Liver (tissue), 9 donors: ENCODE results near the gene CSPG5. TPM values are rescaled to one million over a fixed set of nuclear protein-coding genes. Genes with fewer than 3 reads are reported as not detected.

Experiments
- DNase-seq: peaks from one replicate; pipeline ENCODE4 v3.0.0-alpha.2; 2017; ENCODE audit warnings: low spot score
- H3K27ac ChIP-seq, 2 donors: one replicate each; pipeline ENCODE4 v1.7.0; 2013; ENCODE audit warnings: inconsistent platforms in 2 of 2, low read length in 2 of 2, control low read depth in 1 of 2, low read depth in 1 of 2, mild to moderate bottlenecking in 1 of 2
- H3K27me3 ChIP-seq, 4 donors: one replicate each; pipeline versions ENCODE4 v1.6.1 to v1.7.0; 2013; ENCODE audit warnings: low read length in 3 of 4, inconsistent platforms in 1 of 4, mild to moderate bottlenecking in 1 of 4, moderate library complexity in 1 of 4; ENCODE audit not compliant: control insufficient read depth in 4 of 4, insufficient read depth in 4 of 4
- H3K36me3 ChIP-seq, 4 donors: one replicate each; pipeline versions ENCODE4 v1.6.1 to v1.7.0; 2013; ENCODE audit warnings: low read length in 3 of 4, mild to moderate bottlenecking in 3 of 4, low read depth in 1 of 4, moderate library complexity in 1 of 4; ENCODE audit not compliant: control insufficient read depth in 4 of 4, insufficient read depth in 3 of 4
- H3K4me1 ChIP-seq, 4 donors: one replicate each; pipeline versions ENCODE4 v1.6.1 to v1.7.0; 2013; ENCODE audit warnings: low read length in 3 of 4, mild to moderate bottlenecking in 3 of 4, moderate library complexity in 1 of 4; ENCODE audit not compliant: control insufficient read depth in 4 of 4, insufficient read depth in 4 of 4
- H3K4me3 ChIP-seq, 3 donors: one replicate each; pipeline versions ENCODE4 v1.6.1 to v1.7.0; 2013; ENCODE audit warnings: low read length in 3 of 3, control low read depth in 1 of 3, low read depth in 1 of 3, mild to moderate bottlenecking in 1 of 3
- H3K9ac ChIP-seq, 2 donors: one replicate each; pipeline ENCODE4 v1.7.0; 2013; ENCODE audit warnings: low read length in 2 of 2, mild to moderate bottlenecking in 2 of 2, moderate library complexity in 2 of 2, control low read depth in 1 of 2, low read depth in 1 of 2
- H3K9me3 ChIP-seq, 4 donors: one replicate each; pipeline versions ENCODE4 v1.6.1 to v1.7.0; 2013; ENCODE audit warnings: low read length in 3 of 4; ENCODE audit not compliant: control insufficient read depth in 4 of 4
- ATF3 ChIP-seq: IDR thresholded peaks from 2 replicates; pipeline ENCODE4 v1.6.1; 2016; ENCODE audit warnings: antibody characterized with exemption
- CTCF ChIP-seq: fragments of 150-350 bp; IDR thresholded peaks from 2 replicates; pipeline ENCODE4 v1.5.1; 2017; ENCODE audit warnings: improper control_type of control experiment, low read depth, low read length; ENCODE audit not compliant: missing input control
- EGR1 ChIP-seq, 2 donors: IDR thresholded peaks; 2 replicates each; pipeline ENCODE4 v1.6.1; 2016 to 2018; ENCODE audit warnings: antibody characterized with exemption in 2 of 2, low read depth in 2 of 2
- FOXA1 ChIP-seq: IDR thresholded peaks from 2 replicates; pipeline ENCODE4 v1.6.1; 2016; ENCODE audit warnings: antibody characterized with exemption
- FOXA2 ChIP-seq: IDR thresholded peaks from 2 replicates; pipeline ENCODE4 v1.6.1; 2016; ENCODE audit warnings: antibody characterized with exemption
- GABPA ChIP-seq, 2 donors: IDR thresholded peaks in 1 of 2; conservative IDR thresholded peaks in 1 of 2; 2 replicates each; pipeline ENCODE4 v1.6.1; 2016; ENCODE audit warnings: antibody characterized with exemption in 2 of 2, mild to moderate bottlenecking in 1 of 2, moderate library complexity in 1 of 2
- HNF4A ChIP-seq, 2 donors: conservative IDR thresholded peaks; 2 replicates each; pipeline ENCODE4 v1.6.1; 2016; ENCODE audit warnings: antibody characterized with exemption in 2 of 2, mild to moderate bottlenecking in 2 of 2
- HNF4G ChIP-seq: IDR thresholded peaks from 2 replicates; pipeline ENCODE4 v1.6.1; 2016; ENCODE audit warnings: antibody characterized with exemption
- JUND ChIP-seq, 2 donors: IDR thresholded peaks; 2 replicates each; pipeline ENCODE4 v1.6.1; 2016; ENCODE audit warnings: antibody characterized with exemption in 2 of 2
- MAX ChIP-seq: IDR thresholded peaks from 2 replicates; pipeline ENCODE4 v1.6.1; 2016; ENCODE audit warnings: antibody characterized with exemption
- NR2F2 ChIP-seq: IDR thresholded peaks from 2 replicates; pipeline ENCODE4 v1.6.1; 2016; ENCODE audit warnings: antibody characterized with exemption
- RAD21 ChIP-seq, 2 donors: IDR thresholded peaks; 2 replicates each; pipeline ENCODE4 v1.6.1; 2016; ENCODE audit warnings: antibody characterized with exemption in 2 of 2, mild to moderate bottlenecking in 2 of 2
- REST ChIP-seq: IDR thresholded peaks from 2 replicates; pipeline ENCODE4 v1.6.1; 2016; ENCODE audit warnings: antibody characterized with exemption, mild to moderate bottlenecking
- RXRA ChIP-seq, 2 donors: IDR thresholded peaks; 2 replicates each; pipeline ENCODE4 v1.6.1; 2017 to 2018; ENCODE audit warnings: antibody characterized with exemption in 2 of 2, mild to moderate bottlenecking in 1 of 2
- SP1 ChIP-seq: IDR thresholded peaks from 2 replicates; pipeline ENCODE4 v1.6.1; 2018; ENCODE audit warnings: antibody characterized with exemption, mild to moderate bottlenecking
- TAF1 ChIP-seq: conservative IDR thresholded peaks from 2 replicates; pipeline ENCODE4 v1.6.1; 2016; ENCODE audit warnings: antibody characterized with exemption, mild to moderate bottlenecking
- YY1 ChIP-seq: IDR thresholded peaks from 2 replicates; pipeline ENCODE4 v1.6.1; 2016; ENCODE audit warnings: antibody characterized with exemption, mild to moderate bottlenecking
- ZBTB33 ChIP-seq: IDR thresholded peaks from 2 replicates; pipeline ENCODE4 v1.6.1; 2016; ENCODE audit warnings: antibody characterized with exemption
- WGBS: extraction: QIAGEN DNeasy Blood & Tissue Kit; methylation state at CpG from one replicate; pipeline ENCODE4 v1.1.7; 2013; 5-methylcytosine and 5-hydroxymethylcytosine counted together
- polyA plus RNA-seq, 2 donors: library from polyadenylated mRNA; stranded (reverse) in 1 of 2; unstranded in 1 of 2; fragments of 200-250 nt in 1 of 2; fragments of >200 nt in 1 of 2; fragmentation: Nextera tagmentation in 1 of 2; extraction: Ambion mirVana in 1 of 2; gene quantifications; one replicate each; pipeline versions ENCODE4 v1.2.1 to v1.2.3, GENCODE V29; 2013 to 2015
- total RNA-seq, 2 donors: library from RNA; depleted of rRNA; stranded (reverse); fragments of >200 nt; gene quantifications; one replicate each; pipeline ENCODE4 v1.2.3, GENCODE V29; 2014
- donor health status: healthy.
- donor health status: healthy.
- donor health status: healthy.
- donor health status: healthy.
- donor health status: healthy.

The CSPG5 gene
- total and polyA plus RNA-seq, 4 donors, result 0.25 to 0.42 (median 0.33) TPM; not detected in 1

- Histone ChIP-seq H3K36me3 (no peaks in the 10 kb centered on the region), H3K27me3 (no peaks in the 10 kb centered on the region), H3K4me3 (no peak overlapping the region), H3K4me1 (no peaks in the 10 kb centered on the region), H3K9ac (no peak overlapping the region), H3K9me3 (no peaks in the 10 kb centered on the region), H3K27ac (no peak overlapping the region)
- 93% methylated on average over 9 of the region's 9 CpGs for WGBS
- TF ChIP-seq YY1 (no peak), FOXA1 (no peak), RXRA (IDR thresholded peaks at IDR 0.05) (no peak), SP1 (no peak), GABPA (IDR thresholded peaks at IDR 0.05 in 1 of 2, conservative IDR thresholded peaks at IDR 0.05 in 1 of 2) (no peak), RAD21 (IDR thresholded peaks at IDR 0.05) (no peak), HNF4G (no peak), MAX (no peak), JUND (IDR thresholded peaks at IDR 0.05) (no peak), EGR1 (IDR thresholded peaks at IDR 0.05; ENCODE audit: low read depth in 2 of 2) (no peak), CTCF (no peak), NR2F2 (no peak), TAF1 (no peak), HNF4A (conservative IDR thresholded peaks at IDR 0.05) (no peak), ZBTB33 (no peak), ATF3 (no peak), FOXA2 (no peak)
- DNase-seq, result no peak
These were observed 12.0 kb downstream of the CSPG5 start for GRCh38 chr3:47566667-47567066.

GRCh38 chr3:47565734-47566550, 12.7 kb downstream of the CSPG5 start:
- H3K9ac ChIP-seq, result no peak overlapping the region

More at GRCh38 chr3:47565734-47566550, 12.7 kb downstream of the CSPG5 start:
- H3K4me1 ChIP-seq, result no peaks in the 10 kb centered on the region
- TF ChIP-seq CTCF, result no peak
- no peak for TF ChIP-seq FOXA1
- TF ChIP-seq JUND (IDR thresholded peaks at IDR 0.05), result no peak
- TF ChIP-seq RAD21 (IDR thresholded peaks at IDR 0.05), result no peak
- TF ChIP-seq ATF3, result no peak
- no peak for TF ChIP-seq REST
- no peak for TF ChIP-seq HNF4G
- no peak for TF ChIP-seq HNF4A (conservative IDR thresholded peaks at IDR 0.05)
- TF ChIP-seq RXRA (IDR thresholded peaks at IDR 0.05), result no peak
- TF ChIP-seq ZBTB33, result no peak
- no peak for TF ChIP-seq FOXA2
- 83% methylated on average over 19 of the region's 19 CpGs for WGBS
- H3K4me3 ChIP-seq, result no peak overlapping the region
- H3K9me3 ChIP-seq, result no peaks in the 10 kb centered on the region
- no peak for DNase-seq
- H3K27me3 ChIP-seq, result no peaks in the 10 kb centered on the region
- no peaks in the 10 kb centered on the region for H3K36me3 ChIP-seq
- H3K27ac ChIP-seq, result no peak overlapping the region
